H9 (cell line): ENCODE results near the gene NUP37. TPM values are rescaled to one million over a fixed set of nuclear protein-coding genes. Genes with fewer than 3 reads are reported as not detected.

Experiments
- DNase-seq: peaks from one replicate; pipeline ENCODE4 v3.0.0-alpha.2; 2017
- H2AFZ ChIP-seq: one replicate; pipeline ENCODE4 v1.6.1; 2013; ENCODE audit warnings: mild to moderate bottlenecking, low read length, control low read depth, moderate library complexity
- H2AK5ac ChIP-seq: 2 replicates; pipeline ENCODE4 v1.6.1; 2013; ENCODE audit warnings: low read length, control low read depth, mixed read lengths; ENCODE audit not compliant: insufficient read length
- H2BK120ac ChIP-seq: one replicate; pipeline ENCODE4 v1.6.1; 2013; ENCODE audit warnings: low read depth, mild to moderate bottlenecking, low read length, control low read depth, inconsistent platforms; ENCODE audit not compliant: poor library complexity, severe bottlenecking
- H2BK12ac ChIP-seq: 2 replicates; pipeline ENCODE4 v1.6.1; 2013; ENCODE audit warnings: low read length, control low read depth, mixed read lengths, low read depth; ENCODE audit not compliant: insufficient read length
- H2BK15ac ChIP-seq: 2 replicates; pipeline ENCODE4 v1.6.1; 2013; ENCODE audit warnings: low read depth, low read length, control low read depth
- H2BK20ac ChIP-seq: one replicate; pipeline ENCODE4 v1.6.1; 2013; ENCODE audit warnings: low read depth, mild to moderate bottlenecking, low read length, control low read depth, inconsistent platforms; ENCODE audit not compliant: poor library complexity, severe bottlenecking
- H2BK5ac ChIP-seq: 2 replicates; pipeline ENCODE4 v1.6.1; 2013; ENCODE audit warnings: low read length, control low read depth, mixed read lengths; ENCODE audit not compliant: insufficient read length
- H3K14ac ChIP-seq: 2 replicates; pipeline ENCODE4 v1.6.1; 2013; ENCODE audit warnings: low read length, control low read depth; ENCODE audit not compliant: insufficient read depth
- H3K18ac ChIP-seq: 2 replicates; pipeline ENCODE4 v1.6.1; 2013; ENCODE audit warnings: low read depth, mild to moderate bottlenecking, mixed read lengths, low read length, control low read depth; ENCODE audit not compliant: insufficient read length
- H3K23ac ChIP-seq: 2 replicates; pipeline ENCODE4 v1.6.1; 2013; ENCODE audit warnings: low read length, control low read depth, mixed read lengths, low read depth; ENCODE audit not compliant: insufficient read length
- H3K23me2 ChIP-seq: 2 replicates; pipeline ENCODE4 v1.6.1; 2013; ENCODE audit warnings: low read depth, mild to moderate bottlenecking, mixed read lengths, low read length, control low read depth; ENCODE audit not compliant: insufficient read length, poor library complexity, severe bottlenecking
- H3K27ac ChIP-seq: 2 replicates; pipeline ENCODE4 v1.5.1; 2013; ENCODE audit warnings: low read length, control low read depth, mixed read lengths, low read depth; ENCODE audit not compliant: insufficient read length
- H3K27me3 ChIP-seq: 2 replicates; pipeline ENCODE4 v1.6.1; 2013; ENCODE audit warnings: low read length, control low read depth, inconsistent platforms; ENCODE audit not compliant: insufficient read depth
- H3K4ac ChIP-seq: 2 replicates; pipeline ENCODE4 v1.6.1; 2013; ENCODE audit warnings: low read depth, mild to moderate bottlenecking, control low read depth, inconsistent platforms, low read length, moderate library complexity
- H3K4me1 ChIP-seq: 2 replicates; pipeline ENCODE4 v1.6.1; 2013; ENCODE audit warnings: low read length, control low read depth, inconsistent platforms; ENCODE audit not compliant: insufficient read depth
- H3K4me2 ChIP-seq: 2 replicates; pipeline ENCODE4 v1.6.1; 2013; ENCODE audit warnings: low read length, control low read depth, mixed read lengths; ENCODE audit not compliant: insufficient read length, insufficient read depth
- H3K56ac ChIP-seq: 2 replicates; pipeline ENCODE4 v1.6.1; 2013; ENCODE audit warnings: low read depth, mild to moderate bottlenecking, mixed read lengths, low read length, control low read depth; ENCODE audit not compliant: insufficient read length
- H3K79me1 ChIP-seq: 2 replicates; pipeline ENCODE4 v1.6.1; 2013; ENCODE audit warnings: low read depth, mild to moderate bottlenecking, moderate library complexity, low read length, control low read depth, inconsistent platforms; ENCODE audit not compliant: insufficient read depth, poor library complexity, severe bottlenecking
- H3K79me2 ChIP-seq: 2 replicates; pipeline ENCODE4 v1.6.1; 2013; ENCODE audit warnings: low read length, control low read depth, inconsistent platforms; ENCODE audit not compliant: insufficient read depth
- H3K9ac ChIP-seq: 2 replicates; pipeline ENCODE4 v1.6.1; 2013; ENCODE audit warnings: low read length, control low read depth, mixed read lengths; ENCODE audit not compliant: insufficient read length; ENCODE audit errors: extremely low read depth
- H3K9me3 ChIP-seq: one replicate; pipeline ENCODE4 v1.6.1; 2013; ENCODE audit warnings: low read depth, low read length, inconsistent platforms; ENCODE audit not compliant: control insufficient read depth
- H3T11ph ChIP-seq: one replicate; pipeline ENCODE4 v1.6.1; 2013; ENCODE audit warnings: mild to moderate bottlenecking, low read length, control low read depth, inconsistent platforms
- H4K20me1 ChIP-seq: one replicate; pipeline ENCODE4 v1.6.1; 2013; ENCODE audit not compliant: control insufficient read depth, insufficient read length, insufficient read depth
- H4K5ac ChIP-seq: 2 replicates; pipeline ENCODE4 v1.6.1; 2013; ENCODE audit warnings: low read depth, mild to moderate bottlenecking, mixed read lengths, low read length, control low read depth; ENCODE audit not compliant: insufficient read length
- H4K8ac ChIP-seq: replicated peaks from 2 replicates; pipeline ENCODE4 v1.6.1; 2013; ENCODE audit warnings: low read length, control low read depth, mixed read lengths, low read depth; ENCODE audit not compliant: insufficient read length
- H4K91ac ChIP-seq: 2 replicates; pipeline ENCODE4 v1.6.1; 2013; ENCODE audit warnings: low read depth, mild to moderate bottlenecking, moderate library complexity, mixed read lengths, low read length, control low read depth; ENCODE audit not compliant: insufficient read length
- H3K27ac Mint-ChIP-seq, 3 experiments: 2 replicates in 2 of 3; 3 replicates in 1 of 3; pipeline ENCODE4 v1.8.0; 2020 to 2021; ENCODE audit warnings: mixed read lengths in 3 of 3, mild to moderate bottlenecking in 1 of 3, moderate library complexity in 1 of 3
- H3K27me3 Mint-ChIP-seq: 2 replicates; pipeline ENCODE4 v1.8.0; 2021; ENCODE audit warnings: low read depth, mild to moderate bottlenecking, moderate library complexity, mixed read lengths
- H3K36me3 Mint-ChIP-seq, 3 experiments: 2 replicates in 2 of 3; 3 replicates in 1 of 3; pipeline ENCODE4 v1.8.0; 2020 to 2021; ENCODE audit warnings: low read depth in 3 of 3, mixed read lengths in 3 of 3; ENCODE audit not compliant: insufficient read depth in 1 of 3
- H3K4me1 Mint-ChIP-seq, 2 experiments: 2 replicates each; pipeline ENCODE4 v1.8.0; 2020; ENCODE audit warnings: mixed read lengths in 2 of 2
- H3K4me3 Mint-ChIP-seq, 2 experiments: 2 replicates in 1 of 2; 3 replicates in 1 of 2; pipeline ENCODE4 v1.8.0; 2020 to 2021; ENCODE audit warnings: mild to moderate bottlenecking in 2 of 2, mixed read lengths in 2 of 2, moderate library complexity in 1 of 2
- H3K9me3 Mint-ChIP-seq, 2 experiments: 2 replicates in 1 of 2; 3 replicates in 1 of 2; pipeline ENCODE4 v1.8.0; 2020; ENCODE audit warnings: mild to moderate bottlenecking in 2 of 2, mixed read lengths in 2 of 2, moderate library complexity in 1 of 2
- CTCF ChIP-seq: fragments of 200-600 bp; sonication (generic); conservative IDR thresholded peaks from 3 replicates; pipeline ENCODE4 v1.8.0; 2021; ENCODE audit warnings: antibody characterized with exemption, mild to moderate bottlenecking
- WGBS: extraction: QIAGEN DNeasy Blood & Tissue Kit; methylation state at CpG from one replicate; pipeline ENCODE4 v1.1.7; 2013; ENCODE audit warnings: missing lambda C conversion rate, low lambda C conversion rate, mixed read lengths; ENCODE audit not compliant: insufficient read length; ENCODE audit errors: extremely low coverage; 5-methylcytosine and 5-hydroxymethylcytosine counted together
- total RNA-seq: library from RNA; stranded (reverse); gene quantifications from 2 replicates; pipeline ENCODE4 v1.2.1, GENCODE V29; 2021

The NUP37 gene
- total RNA-seq, 1 experiment from 2014 or later, result 62.5 TPM

DNA sequence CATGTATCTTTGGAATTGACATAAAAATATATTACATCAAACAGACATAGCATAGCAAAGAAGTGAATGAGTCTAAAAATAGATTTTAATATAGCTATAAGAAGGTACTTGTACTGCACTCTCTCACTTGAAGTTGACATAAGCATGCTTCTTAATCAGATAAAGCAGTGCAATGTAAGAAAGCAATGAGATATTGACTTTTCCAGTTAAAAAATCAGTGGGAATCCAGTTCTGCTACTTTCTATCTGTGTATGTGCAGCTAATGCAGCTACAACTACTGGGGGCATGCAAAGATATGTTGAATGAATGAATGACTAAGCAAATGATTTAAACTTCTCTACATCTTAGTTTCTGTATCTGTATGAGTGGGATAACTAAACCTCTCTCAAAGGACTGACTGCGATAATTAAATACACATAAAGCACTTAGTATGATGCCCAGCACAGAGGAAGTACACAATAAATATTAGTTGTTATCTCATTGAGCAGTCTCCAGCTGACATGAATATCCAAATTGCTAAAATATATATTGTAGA, 68.4 kb downstream of the NUP37 start:
- no peaks in the 10 kb centered on the region for H3K4me1 Mint-ChIP-seq
- no CpG with 5 or more reads among the region's 1 CpG for WGBS

More for the DNA sequence above, 68.4 kb downstream of the NUP37 start:
- Mint-ChIP-seq H3K4me3 (no peak overlapping the region), H3K36me3 (no peaks in the 10 kb centered on the region; a peak in 1 of 7 replicates), H3K27ac (no peak overlapping the region), H3K9me3 (no peaks in the 10 kb centered on the region), H3K27me3 (no peaks in the 10 kb centered on the region)
- no peak overlapping the region for H2AFZ ChIP-seq
- H4K5ac ChIP-seq, result no peak overlapping the region
- H2BK5ac ChIP-seq, result no peak overlapping the region
- H3K79me1 ChIP-seq, result no peaks in the 10 kb centered on the region
- H4K8ac ChIP-seq, result no peak overlapping the region
- no peak overlapping the region for H3K4ac ChIP-seq
- H3K4me2 ChIP-seq, result no peak overlapping the region
- no peak overlapping the region for H2BK20ac ChIP-seq
- no peaks in the 10 kb centered on the region for H3K27me3 ChIP-seq
- no peak overlapping the region for H3K27ac ChIP-seq
- no peaks in the 10 kb centered on the region for H3K79me2 ChIP-seq
- no peak overlapping the region for H2AK5ac ChIP-seq
- no peak for DNase-seq
- no peak overlapping the region for H3K14ac ChIP-seq
- no peak overlapping the region for H3K56ac ChIP-seq
- no peaks in the 10 kb centered on the region for H3K4me1 ChIP-seq
- H3T11ph ChIP-seq, result no peak overlapping the region
- no peak for TF ChIP-seq CTCF
- no peak overlapping the region for H2BK15ac ChIP-seq
- H2BK120ac ChIP-seq, result no peak overlapping the region
- no peak overlapping the region for H3K18ac ChIP-seq
- no peak overlapping the region for H4K91ac ChIP-seq
- no peaks in the 10 kb centered on the region for H4K20me1 ChIP-seq
- no peak overlapping the region for H3K23ac ChIP-seq
- no peak overlapping the region for H3K9ac ChIP-seq
- H3K23me2 ChIP-seq, result no peaks in the 10 kb centered on the region
- H3K9me3 ChIP-seq, result no peaks in the 10 kb centered on the region
- H2BK12ac ChIP-seq, result no peak overlapping the region
